Right lobe of liver (tissue), 6 donors: ENCODE measurements around the gene RHOBTB1. TPM values are rescaled to one million over a fixed set of nuclear protein-coding genes. Genes with fewer than 3 reads are reported as not detected.

Experiments used
- ATAC-seq, 4 donors: fragments of 200-7000 bp; cut with Tn5 transposase; one replicate each; pipeline ENCODE4 v1.9.1; 2020; ENCODE audit warnings: mild to moderate bottlenecking in 4 of 4, moderate library complexity in 4 of 4
- DNase-seq, 3 donors: peaks; one replicate each; pipeline ENCODE4 v3.0.0-alpha.2; 2020
- H3K27ac ChIP-seq, 3 donors: fragments of 200-600 bp; one replicate each; pipeline ENCODE4 v1.8.0; 2022
- H3K27me3 ChIP-seq, 2 donors: fragments of 200-600 bp; one replicate each; pipeline ENCODE4 v1.8.0; 2022
- H3K36me3 ChIP-seq, 4 donors: fragments of 200-600 bp; sonication (generic) in 1 of 4; one replicate each; pipeline versions ENCODE4 v1.5.1 to v1.8.0; 2017 to 2022; ENCODE audit warnings: control low read depth in 1 of 4
- H3K4me1 ChIP-seq, 4 donors: fragments of 200-600 bp; sonication (generic) in 1 of 4; one replicate each; pipeline versions ENCODE4 v1.5.1 to v1.8.0; 2017 to 2022; ENCODE audit warnings: control low read depth in 1 of 4
- H3K4me3 ChIP-seq, 3 donors: fragments of 200-600 bp; one replicate each; pipeline ENCODE4 v1.8.0; 2022
- H3K9me3 ChIP-seq, 4 donors: fragments of 200-600 bp; sonication (generic) in 1 of 4; one replicate each; pipeline versions ENCODE4 v1.5.1 to v1.8.0; 2017 to 2022; ENCODE audit warnings: control low read depth in 1 of 4
- CTCF ChIP-seq, 4 donors: fragments of 200-600 bp in 3 of 4; fragments of 450-650 bp in 1 of 4; IDR thresholded peaks; one replicate each; pipeline versions ENCODE4 v1.5.1 to v1.8.0; 2016 to 2022; ENCODE audit warnings: antibody characterized with exemption in 4 of 4, mild to moderate bottlenecking in 2 of 4
- POLR2A ChIP-seq: fragments of 450-650 bp; IDR thresholded peaks from one replicate; pipeline ENCODE4 v1.6.1; 2017; ENCODE audit warnings: antibody characterized with exemption, mild to moderate bottlenecking
- WGBS: methylation state at CpG from one replicate; pipeline ENCODE4 v1.1.6; 2018; ENCODE audit warnings: low coverage, low lambda C conversion rate; ENCODE audit not compliant: insufficient coverage; ENCODE audit errors: missing lambda C conversion rate; 5-methylcytosine and 5-hydroxymethylcytosine counted together
- intact Hi-C, 2 donors: fragments of 100-400 bp; cut with DNase I; formaldehyde crosslinking; loops; one replicate each; pipeline versions ENCODE4 v1.11.2 to v1.14.1; 2022
- small RNA-seq, 2 experiments: library from RNA; depleted of rRNA; stranded (forward); fragments of <200 nt; gene quantifications; one replicate each; pipeline ENCODE3, GENCODE V24; 2016
- total RNA-seq, 6 experiments: library from RNA; depleted of rRNA in 2 of 6; stranded (reverse); fragments of >200 nt in 2 of 6; fragmentation: NEBNext Ultra II Directional in 3 of 6; extraction: Animal tissue kit (Norgen Biotek cat#: 25700) in 3 of 6; gene quantifications; one replicate each; pipeline versions ENCODE4 v1.1.0 to v1.2.4, GENCODE V29; 2016 to 2023
- donor health status: DM: no; HTN: yes; CAD: no.
- donor health status: DM: no; HTN: no; CAD: no.
- donor health status: DM: no; HTN: no; CAD: no.
- donor health status: DM: no; HTN: yes; CAD: no.
- donor health status: DM: no; HTN: yes; CAD: no.

RHOBTB1 gene
- total RNA-seq, 6 experiments from 2014 or later: 3.0 to 5.4 (median 4.4) TPM

- no peaks in the 10 kb centered on the region for H3K27me3 ChIP-seq
- H3K36me3 ChIP-seq: no peaks in the 10 kb centered on the region
- H3K4me3 ChIP-seq: no peak overlapping the region
- DNase-seq: no peak
- H3K4me1 ChIP-seq: peaks cover 0 to 7% (median 0%) of the 10 kb centered on the region in 4 donors
- 44% methylated on average over 2 of the region's 2 CpGs for WGBS
- H3K27ac ChIP-seq: no peak overlapping the region
- intact Hi-C loops: no loop called here
- no peaks in the 10 kb centered on the region for H3K9me3 ChIP-seq
- ATAC-seq: no peak
- TF ChIP-seq CTCF (IDR thresholded peaks at IDR 0.05) (no peak), POLR2A (no peak)
These were observed 122.3 kb downstream of the RHOBTB1 start for GRCh38 chr10:60821656-60822055.

GRCh38 chr10:60820093-60820754, 123.8 kb downstream of the RHOBTB1 start:
- no peak overlapping the region for H3K27ac ChIP-seq
- DNase-seq: no peak
- WGBS: 26% methylated on average over 3 of the region's 6 CpGs
- peak; percentile 18 to 70 (median 46) for ATAC-seq
- no peaks in the 10 kb centered on the region for H3K9me3 ChIP-seq
- intact Hi-C loops: no loop called here
- peaks cover 0 to 7% (median 0%) of the 10 kb centered on the region in 4 donors for H3K4me1 ChIP-seq
- TF ChIP-seq POLR2A: no peak
- TF ChIP-seq CTCF (IDR thresholded peaks at IDR 0.05): peak; percentile 14 to 21 (median 17)
- no peak overlapping the region for H3K4me3 ChIP-seq
- no peaks in the 10 kb centered on the region for H3K27me3 ChIP-seq
- H3K36me3 ChIP-seq: no peaks in the 10 kb centered on the region

Small RNA genes lying within 50 kb of the gene (small RNA-seq; reads per million reads assigned to genes)
- 0 reads per million in 2 experiments for gene RNU2-72P

Other genes starting within 250 kb of the RHOBTB1 start
- gene CDK1, start 165.7 kb downstream of the RHOBTB1 start, total RNA-seq: 1 to 10 TPM in 5 of 6 experiments, not detected in 1; 1.2 to 3.6 (median 3.0) TPM